NT2/D1 (cell line): ENCODE data around the gene LIN7C.

ENCODE experiments used
- SUZ12 ChIP-seq: IDR thresholded peaks from 2 replicates; pipeline ENCODE4 v1.6.1; 2011; ENCODE audit not compliant: insufficient read length, insufficient read depth; ENCODE audit errors: extremely low read depth
- YY1 ChIP-seq: IDR thresholded peaks from 2 replicates; pipeline ENCODE4 v1.6.1; 2011; ENCODE audit not compliant: insufficient read length, insufficient read depth
- ZNF274 ChIP-seq: IDR thresholded peaks from 2 replicates; pipeline ENCODE4 v1.6.1; 2011; ENCODE audit warnings: mild to moderate bottlenecking, low read depth, low read length

DNA sequence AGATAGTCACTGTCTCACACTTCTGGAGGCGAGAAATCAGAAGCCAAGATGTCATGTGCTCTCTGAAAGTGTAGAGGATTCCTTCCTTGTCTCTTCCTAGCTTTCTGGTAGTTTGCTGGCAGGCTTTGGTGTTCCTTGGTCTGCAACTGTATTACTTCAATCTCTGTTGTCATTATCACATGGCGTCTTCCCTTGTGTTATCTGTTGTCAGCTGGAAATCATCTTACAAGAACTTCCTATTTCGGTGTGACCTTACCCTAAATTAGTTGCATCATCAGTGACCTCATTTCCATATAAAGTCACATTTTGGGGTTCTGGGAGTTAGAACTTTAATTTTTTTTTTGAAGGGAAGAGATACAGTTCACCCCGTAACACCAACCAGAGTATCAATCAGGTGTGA is 3.3 kb upstream of the LIN7C start:
- TF ChIP-seq SUZ12 (no peak), ZNF274 (no peak), YY1 (no peak)
